GM18526 (cell line): ENCODE data around the gene SYT2.

Experiments used
- POLR2A ChIP-seq: IDR thresholded peaks from 3 replicates; pipeline ENCODE4 v1.6.1; 2011; ENCODE audit not compliant: insufficient read length; ENCODE audit errors: extremely low read depth

SYT2 gene

DNA sequence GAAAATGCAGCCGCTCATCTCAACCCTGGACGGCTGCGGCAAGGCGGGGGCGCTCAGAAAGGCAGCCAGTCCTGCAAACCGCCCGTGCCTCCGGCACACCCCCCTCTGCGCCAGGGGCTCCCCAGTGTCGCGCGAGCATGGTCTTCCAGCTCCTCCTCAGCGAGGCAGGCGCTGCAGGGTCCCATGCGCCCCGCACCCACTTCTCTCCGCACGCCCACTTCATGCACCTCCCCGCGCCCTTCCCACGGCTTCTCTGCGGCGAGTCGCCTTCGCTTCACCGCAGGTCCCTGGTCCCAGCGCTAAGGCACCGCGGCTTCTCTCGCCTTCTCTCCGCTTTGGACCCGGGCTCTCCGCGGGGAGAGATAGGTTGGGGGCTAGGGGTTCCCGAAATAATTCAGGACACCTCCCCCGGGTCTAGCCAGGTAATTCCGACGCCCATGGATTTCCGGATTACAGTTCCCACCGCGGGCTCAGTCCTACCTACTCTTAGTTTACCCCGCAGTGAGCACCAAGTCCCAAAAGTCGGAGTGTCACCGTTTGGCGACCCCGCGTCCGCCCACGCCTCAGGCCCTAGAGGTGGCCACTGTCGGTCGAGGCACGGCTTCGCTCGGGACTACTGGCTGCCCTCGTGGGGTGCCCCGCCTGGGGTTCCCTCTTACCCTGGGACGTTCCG, 67.5 kb downstream of the SYT2 start:
- no peak for TF ChIP-seq POLR2A

GRCh38 chr1:202642212-202642611, 68.0 kb downstream of the SYT2 start:
- no peak for TF ChIP-seq POLR2A

GRCh38 chr1:202639500-202639899, 70.8 kb downstream of the SYT2 start:
- no peak for TF ChIP-seq POLR2A

- no peak for TF ChIP-seq POLR2A
Observed at GRCh38 chr1:202638019-202638700, 72.1 kb downstream of the SYT2 start.

GRCh38 chr1:202632241-202632640, 78.0 kb downstream of the SYT2 start:
- no peak for TF ChIP-seq POLR2A

DNA sequence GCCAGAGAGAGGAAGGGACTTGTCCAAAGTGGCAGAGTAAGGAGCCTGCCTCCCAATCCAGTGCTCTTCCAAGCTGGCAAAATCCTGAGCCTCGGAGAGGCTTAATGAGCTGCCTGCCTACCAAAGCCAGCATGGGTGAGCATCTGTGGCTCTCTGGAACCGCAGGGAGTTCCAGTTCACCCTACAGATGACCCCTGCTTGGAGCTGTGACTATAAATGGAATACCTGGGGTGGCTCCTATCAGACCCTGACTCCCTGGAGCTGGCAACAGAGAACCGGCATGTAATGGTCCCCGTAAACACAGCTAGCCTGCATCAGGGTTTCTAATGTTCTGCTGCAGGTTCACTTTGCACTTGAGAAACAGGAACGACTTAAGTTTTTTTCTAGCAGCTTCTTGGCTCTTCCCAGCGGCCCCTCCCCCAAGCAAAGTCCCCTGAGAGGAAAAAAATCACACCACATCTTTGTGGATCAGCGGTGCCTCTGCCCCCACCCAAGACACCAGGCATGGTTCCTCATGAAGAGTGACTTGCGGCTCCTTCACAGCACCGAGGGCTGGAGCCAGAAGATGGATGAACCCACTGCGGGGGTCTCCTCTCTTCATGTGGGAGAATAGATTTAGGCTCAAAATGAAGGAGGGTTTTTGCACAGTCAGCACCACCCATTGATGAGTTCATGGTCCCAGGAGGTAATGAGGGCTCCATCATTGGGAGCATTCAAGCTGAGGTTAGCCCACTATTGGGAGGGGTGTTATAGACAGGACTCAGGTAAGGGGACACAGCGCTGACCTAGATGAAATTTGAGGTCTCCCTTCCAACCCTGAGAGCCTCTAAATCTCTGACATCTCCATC, 79.0 kb downstream of the SYT2 start:
- TF ChIP-seq POLR2A: no peak

DNA sequence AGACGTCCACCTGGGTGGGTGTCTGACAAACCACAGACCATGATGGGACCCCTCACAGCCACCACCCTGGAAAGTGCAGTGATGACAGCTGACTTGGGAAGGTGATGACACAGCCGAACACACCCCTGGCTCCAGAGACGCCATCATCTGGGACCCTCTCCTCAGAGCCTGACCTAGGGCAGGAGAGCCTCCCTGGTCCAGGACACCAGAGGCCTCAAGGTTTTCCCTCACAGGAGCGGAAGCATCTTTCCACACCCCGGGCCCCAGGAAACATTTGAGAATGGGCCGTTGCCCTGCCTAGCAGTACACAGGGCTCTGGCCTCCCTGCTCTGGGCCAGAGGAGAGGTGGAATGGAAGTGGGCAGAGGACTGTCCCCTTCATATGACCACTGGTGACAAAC, 79.7 kb downstream of the SYT2 start:
- TF ChIP-seq POLR2A: no peak

DNA sequence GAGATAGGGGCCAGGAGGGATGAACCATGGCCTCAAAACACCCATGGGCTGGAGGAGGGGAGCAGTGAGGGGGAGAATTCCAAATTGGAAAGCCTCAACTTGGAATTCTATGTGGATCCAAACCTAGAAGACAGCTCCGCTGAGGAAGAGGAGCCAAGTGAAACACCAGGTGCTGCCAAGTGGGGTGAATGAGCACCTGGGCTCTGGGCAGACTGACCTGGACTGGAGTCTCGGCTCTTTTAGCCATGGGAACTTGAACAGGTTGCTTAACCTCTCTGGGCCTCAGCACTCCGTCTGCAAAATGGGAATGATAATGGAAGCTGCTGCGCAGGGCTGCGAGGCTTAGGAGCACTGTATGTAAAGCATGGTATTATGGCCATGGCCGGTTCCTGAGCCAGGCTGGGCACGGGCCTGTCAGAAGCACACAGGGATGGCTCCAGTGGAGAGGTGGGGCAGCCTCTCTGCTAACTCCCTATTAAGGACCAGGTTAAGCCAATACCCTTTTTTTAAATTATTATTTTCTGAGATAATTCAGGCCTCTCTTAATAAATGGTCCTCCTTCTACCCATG, 81.5 kb downstream of the SYT2 start:
- no peak for TF ChIP-seq POLR2A

- no peak for TF ChIP-seq POLR2A
Observed at GRCh38 chr1:202627841-202628565, 82.3 kb downstream of the SYT2 start.

DNA sequence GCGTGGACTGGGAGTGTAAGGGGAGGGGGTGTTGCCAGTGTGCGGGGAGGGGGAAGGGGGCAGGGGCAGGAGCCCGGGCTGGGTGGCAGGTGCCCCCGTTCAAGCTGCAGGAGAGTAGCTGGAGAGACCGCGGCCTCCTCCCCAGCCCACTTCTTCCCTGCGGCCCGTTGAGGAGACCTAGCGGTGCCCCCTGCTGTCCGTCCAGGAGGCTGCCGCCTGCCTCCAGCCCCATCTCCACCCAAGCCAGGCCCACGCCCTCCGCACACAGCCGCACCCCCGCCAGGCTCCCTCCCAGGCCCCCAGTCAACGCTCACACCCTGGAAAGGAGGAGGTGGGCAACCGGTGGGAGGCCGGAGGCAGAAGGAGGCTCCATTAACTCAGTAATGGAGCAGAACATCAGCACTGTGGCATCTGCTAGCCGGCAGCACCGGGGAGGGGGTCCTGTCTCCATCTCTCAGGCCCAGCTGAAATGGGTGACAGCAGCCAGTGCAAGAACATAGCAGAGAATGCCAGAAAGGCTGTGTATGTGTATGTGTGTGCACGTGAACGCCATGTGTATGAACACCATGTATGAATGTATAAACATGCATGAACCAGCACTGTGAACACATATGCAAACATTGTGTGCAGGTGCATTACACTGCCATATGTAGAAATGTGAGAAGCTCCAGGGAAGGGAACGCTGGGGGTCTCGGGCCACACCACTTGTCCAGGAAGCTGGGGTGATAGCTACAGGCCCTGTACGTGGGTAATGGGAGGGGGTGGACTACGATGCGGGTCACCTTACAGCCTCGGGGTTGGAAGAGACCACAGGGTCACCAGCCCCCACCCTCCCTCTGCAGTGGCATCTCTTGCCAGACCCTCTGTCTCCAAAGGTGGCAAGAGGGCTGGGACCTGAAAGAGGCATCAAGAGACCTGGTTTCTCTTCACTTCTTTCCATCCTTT, 84.6 kb downstream of the SYT2 start:
- no peak for TF ChIP-seq POLR2A

GRCh38 chr1:202624781-202625108, 85.5 kb downstream of the SYT2 start:
- no peak for TF ChIP-seq POLR2A

DNA sequence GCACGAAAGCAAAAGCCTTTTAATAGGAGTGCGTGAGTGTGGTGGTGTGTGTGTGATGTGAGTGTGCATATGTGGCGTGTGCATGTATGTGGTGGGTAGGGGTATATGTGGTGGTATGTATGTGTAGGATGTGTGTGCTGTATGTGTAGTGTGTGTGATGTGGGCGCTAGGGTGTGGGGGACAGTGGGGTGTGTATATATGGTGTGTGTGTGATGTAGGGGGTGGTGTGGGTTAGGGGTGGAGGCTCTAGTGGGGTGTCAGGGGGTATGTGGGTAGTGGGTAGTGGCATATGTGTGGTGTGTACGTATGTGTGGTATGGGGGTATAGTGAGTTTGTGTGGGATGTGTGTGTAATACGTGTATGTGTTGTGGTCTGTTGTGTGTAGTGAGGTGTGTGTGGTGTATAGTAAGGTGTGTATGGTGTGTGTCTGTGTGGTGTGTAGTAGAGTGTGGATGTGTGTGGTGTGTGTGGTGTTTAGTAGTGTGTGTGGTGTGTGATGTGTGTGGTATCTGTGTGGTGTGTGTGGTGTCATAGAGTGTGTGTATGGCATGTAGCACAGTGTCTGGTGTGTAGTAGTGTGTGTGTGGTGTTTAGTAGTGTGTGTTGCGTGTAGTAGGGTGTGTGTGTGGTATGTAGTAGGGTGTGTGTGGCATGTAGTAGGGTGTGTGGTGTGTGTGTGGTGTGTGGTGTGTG, 86.0 kb downstream of the SYT2 start:
- no peak for TF ChIP-seq POLR2A

- no peak for TF ChIP-seq POLR2A
Observed at GRCh38 chr1:202623075-202623474, 87.2 kb downstream of the SYT2 start.
